Activated naive CD4-positive, alpha-beta T cell treated with anti-CD3 and anti-CD28 coated beads, Interleukin-2, amount 10 ng/mL, durations not matched to agents 7 days and 5 days (primary cell): ENCODE results near the gene TSEN54.

Source experiments
- CTCF ChIA-PET: fragments of 350-600 bp; sonication (Branson Sonifier 250); formaldehyde crosslinking; loops from one replicate; lab custom pipeline; 2021; ENCODE audit warnings: antibody characterized with exemption; lab: Charles Lee
- DNase-seq: peaks from one replicate; pipeline ENCODE4 v3.0.0-alpha.2; 2020
- H3K27ac Mint-ChIP-seq: one replicate; pipeline ENCODE4 v1.8.0; 2021; ENCODE audit warnings: mild to moderate bottlenecking, moderate library complexity, mixed read lengths
- H3K27me3 Mint-ChIP-seq: one replicate; pipeline ENCODE4 v1.8.0; 2021; ENCODE audit warnings: mild to moderate bottlenecking, mixed read lengths
- H3K36me3 Mint-ChIP-seq: one replicate; pipeline ENCODE4 v1.8.0; 2021; ENCODE audit warnings: mixed read lengths
- H3K4me1 Mint-ChIP-seq: one replicate; pipeline ENCODE4 v1.8.0; 2021; ENCODE audit warnings: mixed read lengths
- H3K4me3 Mint-ChIP-seq: one replicate; pipeline ENCODE4 v1.8.0; 2021; ENCODE audit warnings: mild to moderate bottlenecking, moderate library complexity, mixed read lengths
- H3K9me3 Mint-ChIP-seq: one replicate; pipeline ENCODE4 v1.8.0; 2021; ENCODE audit warnings: mixed read lengths

The TSEN54 gene

DNA sequence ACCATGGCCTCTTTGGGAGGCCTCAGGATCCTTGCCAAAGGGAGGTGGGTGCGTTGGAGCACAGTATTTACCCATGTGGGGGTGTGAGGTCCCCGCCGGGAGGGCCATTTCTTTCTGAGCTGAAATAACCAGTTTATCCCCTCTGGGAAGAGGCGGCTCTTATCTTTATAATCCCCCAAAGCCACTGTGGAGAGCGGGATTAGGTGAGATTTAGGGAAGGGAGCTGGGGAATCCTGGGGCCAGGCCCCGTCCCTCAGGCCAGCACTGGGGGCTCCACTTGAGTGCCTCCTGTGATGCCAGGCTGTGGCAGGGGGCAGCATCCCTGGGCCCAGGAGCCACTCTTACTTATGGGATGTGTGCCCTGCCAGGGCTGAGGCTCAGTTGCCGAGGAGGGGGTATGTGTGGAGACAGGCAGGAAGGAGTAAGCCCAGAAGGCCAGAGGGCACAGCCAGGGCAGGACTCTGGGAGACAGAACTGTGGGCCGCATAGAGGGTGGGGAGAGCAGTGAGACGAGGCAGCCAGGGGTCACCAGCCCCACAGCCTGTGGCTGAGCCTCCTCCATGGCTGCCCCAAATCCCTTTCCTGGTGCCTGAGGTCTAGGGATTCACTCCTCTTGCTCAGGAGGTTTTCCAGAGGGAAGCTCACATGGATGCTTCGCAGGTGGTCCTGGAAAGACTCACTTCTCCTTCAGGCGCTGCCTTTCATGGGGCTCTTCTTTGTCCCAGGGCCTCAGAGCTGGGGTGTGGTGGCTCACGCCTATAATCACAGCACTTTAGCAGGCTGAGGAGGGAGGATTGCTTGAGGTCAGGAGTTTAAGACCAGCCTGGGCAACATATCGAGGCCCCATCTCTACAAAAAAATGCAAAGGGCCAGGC lies 34.9 kb upstream of the TSEN54 start:
- Mint-ChIP-seq H3K36me3 (peaks cover 10% of the 10 kb centered on the region), H3K4me1 (peaks cover 7% of the 10 kb centered on the region), H3K4me3 (no peak overlapping the region), H3K9me3 (no peaks in the 10 kb centered on the region), H3K27me3 (no peaks in the 10 kb centered on the region), H3K27ac (no peak overlapping the region)
- no peak for DNase-seq
- CTCF ChIA-PET: no interaction called here

DNA sequence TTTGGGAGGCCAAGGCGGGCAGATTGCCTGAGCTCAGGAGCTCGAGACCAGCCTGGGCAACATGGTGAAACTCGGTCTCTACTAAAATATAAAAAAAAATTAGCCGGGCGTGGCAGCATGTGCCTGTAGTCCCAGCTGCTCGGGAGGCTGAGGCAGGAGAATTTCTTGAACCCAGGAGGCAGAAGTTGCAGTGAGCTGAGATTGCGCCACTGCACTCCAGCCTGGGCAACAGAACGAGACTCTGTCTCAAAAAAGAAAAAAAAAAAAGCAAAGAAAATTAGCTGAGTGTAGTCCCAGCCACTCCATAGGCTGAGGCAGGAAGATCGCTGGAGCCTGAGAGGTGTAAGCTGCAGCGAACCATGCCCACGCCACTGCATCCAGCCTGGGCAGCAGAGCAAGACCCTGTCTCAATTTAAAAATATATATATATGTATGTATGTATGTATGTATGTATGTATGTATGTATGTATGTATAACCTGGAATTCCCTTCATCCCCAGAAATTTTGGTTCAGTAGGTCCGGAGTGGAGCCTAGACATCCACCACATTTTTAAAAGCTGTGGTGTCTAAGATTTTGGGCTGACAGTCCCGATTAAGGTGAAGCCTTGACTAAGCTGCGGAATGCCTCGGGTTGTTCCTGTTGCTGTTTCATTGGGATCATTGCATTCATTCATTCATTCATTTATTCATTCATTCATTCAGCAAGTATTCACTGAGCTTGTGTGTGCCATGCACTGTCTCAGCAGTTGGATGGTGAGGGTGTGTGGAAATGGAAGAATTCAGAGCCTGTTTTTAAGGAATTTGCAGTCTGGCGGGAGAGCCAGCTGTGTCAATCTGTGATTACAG lies 34.0 kb upstream of the TSEN54 start:
- DNase-seq: no peak
- Mint-ChIP-seq H3K4me1 (peaks cover 16% of the 10 kb centered on the region), H3K36me3 (peaks cover 14% of the 10 kb centered on the region), H3K9me3 (no peaks in the 10 kb centered on the region), H3K27ac (no peak overlapping the region), H3K27me3 (no peaks in the 10 kb centered on the region), H3K4me3 (no peak overlapping the region)
- CTCF ChIA-PET: no interaction called here

DNA sequence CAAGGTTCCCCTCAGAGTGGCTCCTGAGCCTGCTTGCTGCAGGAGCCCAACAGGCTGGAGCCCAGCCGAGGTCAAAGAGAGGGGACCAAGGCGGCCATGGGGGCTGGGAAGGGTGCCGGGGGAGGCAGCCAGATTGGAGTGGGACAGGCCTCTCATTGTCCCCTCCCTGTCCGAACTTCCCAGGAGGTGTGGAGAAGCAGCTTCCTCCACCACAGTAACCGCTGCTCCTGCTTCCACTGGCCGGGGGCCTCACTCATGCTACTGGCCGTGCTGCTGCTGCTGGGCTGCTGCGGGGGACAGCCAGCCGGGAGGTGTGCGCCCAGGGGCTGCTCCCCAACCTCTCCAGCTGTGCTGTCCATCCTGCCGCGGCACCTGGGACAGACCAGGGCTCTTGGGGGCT lies 30.6 kb upstream of the TSEN54 start:
- no peak overlapping the region for H3K4me3 Mint-ChIP-seq
- H3K9me3 Mint-ChIP-seq: no peaks in the 10 kb centered on the region
- CTCF ChIA-PET: no interaction called here
- no peak overlapping the region for H3K27ac Mint-ChIP-seq
- no peak for DNase-seq
- H3K36me3 Mint-ChIP-seq: peaks cover 17% of the 10 kb centered on the region
- peaks cover 29% of the 10 kb centered on the region for H3K4me1 Mint-ChIP-seq
- no peaks in the 10 kb centered on the region for H3K27me3 Mint-ChIP-seq

DNA sequence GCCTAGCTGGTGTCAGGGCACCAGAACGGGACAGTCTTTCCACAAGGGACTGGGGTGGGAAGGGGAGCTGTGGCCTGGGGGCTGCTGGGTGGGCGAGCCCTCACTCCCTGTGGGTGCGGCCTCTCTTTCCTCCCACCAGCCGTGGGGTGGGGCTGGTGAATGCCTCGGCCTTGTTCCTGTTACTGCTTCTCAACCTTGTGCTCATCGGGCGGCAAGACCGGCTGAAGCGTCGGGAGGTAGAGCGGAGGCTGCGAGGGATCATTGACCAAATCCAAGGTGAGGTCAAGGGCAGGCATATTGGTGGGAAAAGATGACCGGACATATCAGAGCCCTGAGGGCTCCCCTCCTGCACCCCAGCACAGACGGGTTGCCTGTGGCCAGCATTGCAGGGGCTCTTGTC lies 30.2 kb upstream of the TSEN54 start:
- no peak overlapping the region for H3K4me3 Mint-ChIP-seq
- H3K36me3 Mint-ChIP-seq: peaks cover 17% of the 10 kb centered on the region
- CTCF ChIA-PET: interaction anchor here (1.2 to 1.8 kb wide), 2 partner anchors 30 to 59 kb away, joined by 4 read pairs; partner anchors contain the start of gene TMEM94
- peaks cover 29% of the 10 kb centered on the region for H3K4me1 Mint-ChIP-seq
- no peak for DNase-seq
- H3K27me3 Mint-ChIP-seq: no peaks in the 10 kb centered on the region
- no peaks in the 10 kb centered on the region for H3K9me3 Mint-ChIP-seq
- H3K27ac Mint-ChIP-seq: peak overlapping the region; percentile 93

DNA sequence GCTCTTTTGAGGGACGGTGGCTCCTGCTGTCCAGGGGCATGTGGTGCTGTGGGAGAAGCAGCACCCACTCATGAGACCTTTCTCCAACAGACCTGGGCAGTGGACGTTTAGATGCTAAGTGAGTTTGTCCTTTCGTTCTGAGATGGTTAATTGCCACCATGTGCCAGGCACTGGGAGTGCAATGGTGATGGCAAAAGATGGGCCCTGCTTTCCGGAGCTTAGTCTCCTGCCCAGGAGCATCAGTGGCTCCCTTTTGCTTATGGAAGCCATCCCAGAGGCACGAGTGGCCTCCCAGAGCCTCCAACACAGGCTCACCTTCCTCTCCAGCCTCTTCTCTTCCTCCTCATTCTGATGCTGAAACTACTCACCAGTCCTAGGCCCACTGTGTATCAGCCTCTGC lies 29.4 kb upstream of the TSEN54 start:
- Mint-ChIP-seq H3K4me1 (peaks cover 29% of the 10 kb centered on the region), H3K4me3 (peak overlapping the region; percentile 19)
- CTCF ChIA-PET: interaction anchor here (1.2 to 1.8 kb wide), 4 partner anchors 9 to 60 kb away, joined by 3 to 4 read pairs (median 4); partner anchors contain the start of gene TMEM94

DNA sequence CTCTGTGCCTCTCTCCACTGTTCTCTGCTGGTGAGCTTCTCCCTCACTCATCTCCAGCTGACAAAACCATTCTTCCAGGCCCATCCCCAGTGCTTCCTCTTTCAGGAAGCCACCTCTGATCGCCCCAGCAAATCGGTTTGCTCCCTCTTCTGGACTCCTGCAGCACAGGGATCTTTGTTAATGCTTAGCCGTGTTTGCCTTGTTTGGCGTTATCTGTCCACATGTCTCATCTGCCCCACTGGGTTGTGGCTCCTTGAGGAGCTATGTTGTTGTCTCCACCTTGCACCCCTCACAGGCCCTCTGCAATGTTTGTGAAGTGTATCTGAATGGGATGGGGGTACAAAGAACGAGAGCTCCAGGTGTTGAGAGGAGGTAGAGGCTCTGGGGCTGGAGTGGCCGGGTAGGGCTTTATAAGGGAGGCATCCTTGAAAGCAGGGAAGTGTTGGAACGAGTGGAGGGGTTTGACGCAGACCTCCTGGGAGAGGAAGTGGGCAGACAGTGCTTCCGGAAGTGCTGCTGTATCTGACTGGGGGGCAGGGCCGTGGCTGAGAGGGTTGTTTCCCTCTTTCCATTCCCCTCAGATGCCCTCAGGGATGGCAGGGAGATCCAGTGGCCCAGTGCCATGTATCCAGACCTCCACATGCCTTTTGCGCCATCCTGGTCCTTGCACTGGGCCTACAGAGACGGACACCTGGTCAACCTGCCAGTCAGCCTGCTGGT lies 28.8 kb upstream of the TSEN54 start:
- Mint-ChIP-seq H3K36me3 (peaks cover 20% of the 10 kb centered on the region), H3K4me3 (peak overlapping the region; percentile 19), H3K4me1 (peaks cover 29% of the 10 kb centered on the region), H3K9me3 (no peaks in the 10 kb centered on the region), H3K27me3 (no peaks in the 10 kb centered on the region), H3K27ac (peak overlapping the region; percentile 93)
- DNase-seq: peak; percentile 75
- CTCF ChIA-PET: interaction anchor here (1.0 to 1.8 kb wide), 5 partner anchors 8 to 60 kb away, joined by 3 to 7 read pairs (median 4); partner anchors contain the start of gene TMEM94

More for the DNA sequence above, 29.4 kb upstream of the TSEN54 start:
- no peak for DNase-seq
- Mint-ChIP-seq H3K9me3 (no peaks in the 10 kb centered on the region), H3K27me3 (no peaks in the 10 kb centered on the region), H3K27ac (peak overlapping the region; percentile 93), H3K36me3 (peaks cover 18% of the 10 kb centered on the region)

DNA sequence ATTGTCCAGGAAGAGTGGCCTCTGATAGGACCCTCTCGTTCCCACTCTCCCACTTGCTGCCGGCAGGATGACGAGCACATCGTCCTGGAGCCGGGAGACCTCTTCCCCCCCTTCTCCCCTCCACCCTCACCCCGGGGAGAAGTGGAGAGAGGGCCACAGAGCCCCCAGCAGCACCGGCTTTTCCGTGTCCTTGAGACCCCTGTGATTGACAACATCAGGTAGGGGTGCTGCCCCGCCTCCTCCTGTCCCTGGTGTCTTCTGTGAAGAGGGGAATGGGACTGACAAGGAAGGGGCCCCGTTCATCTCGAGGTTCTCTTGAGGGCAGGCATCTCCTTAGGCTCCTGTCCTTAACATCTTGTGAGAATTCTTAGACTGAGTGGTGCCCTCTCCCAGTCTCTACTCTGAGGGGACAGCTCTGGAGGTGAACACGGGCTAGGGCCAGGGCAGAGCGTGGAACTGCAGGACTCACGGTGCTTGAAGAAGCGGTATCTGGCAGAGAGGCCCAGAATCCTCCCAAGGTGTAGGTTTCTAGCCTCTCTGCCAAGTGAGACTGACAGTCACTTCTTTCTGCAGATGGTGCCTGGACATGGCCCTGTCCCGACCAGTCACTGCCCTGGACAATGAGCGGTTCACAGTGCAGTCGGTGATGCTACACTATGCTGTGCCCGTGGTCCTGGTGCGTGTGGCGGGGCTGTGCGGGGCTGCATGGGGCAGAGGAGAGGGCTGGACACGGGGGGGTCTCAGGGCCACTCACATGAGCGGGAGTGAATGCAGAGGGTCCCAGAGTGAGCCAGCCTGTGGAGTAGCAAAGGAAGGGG lies 27.4 kb upstream of the TSEN54 start:
- H3K4me1 Mint-ChIP-seq: peaks cover 29% of the 10 kb centered on the region

DNA sequence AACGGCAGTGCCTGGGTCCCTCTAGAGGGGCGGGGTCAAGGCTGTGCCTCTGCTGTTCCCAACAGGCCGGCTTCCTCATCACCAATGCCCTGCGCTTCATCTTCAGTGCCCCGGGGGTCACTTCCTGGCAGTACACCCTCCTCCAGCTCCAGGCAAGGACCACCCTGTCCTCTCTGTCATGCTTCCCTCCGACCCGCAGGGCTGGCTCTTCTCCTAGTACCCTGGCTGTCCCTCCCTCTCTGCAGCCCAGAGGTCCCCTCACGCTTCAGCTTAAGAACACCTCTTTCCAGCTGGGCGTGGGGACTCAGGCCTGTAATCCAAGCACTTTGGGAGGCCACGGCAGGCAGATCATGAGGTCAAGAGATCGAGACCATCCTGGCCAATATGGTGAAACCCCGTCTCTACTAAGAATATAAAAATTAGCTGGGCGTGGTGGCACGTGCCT lies 26.8 kb upstream of the TSEN54 start:
- H3K36me3 Mint-ChIP-seq: peaks cover 25% of the 10 kb centered on the region
- H3K27me3 Mint-ChIP-seq: no peaks in the 10 kb centered on the region
- no peaks in the 10 kb centered on the region for H3K9me3 Mint-ChIP-seq
- H3K27ac Mint-ChIP-seq: peak overlapping the region; percentile 15
- DNase-seq: no peak
- H3K4me1 Mint-ChIP-seq: peaks cover 29% of the 10 kb centered on the region
- H3K4me3 Mint-ChIP-seq: no peak overlapping the region
- CTCF ChIA-PET: no interaction called here

More for the DNA sequence above, 27.4 kb upstream of the TSEN54 start:
- Mint-ChIP-seq H3K36me3 (peaks cover 25% of the 10 kb centered on the region), H3K27me3 (no peaks in the 10 kb centered on the region), H3K4me3 (no peak overlapping the region), H3K9me3 (no peaks in the 10 kb centered on the region), H3K27ac (peak overlapping the region; percentile 76)
- CTCF ChIA-PET: interaction anchor here (0.6 to 1.4 kb wide), 2 partner anchors 7 to 834 kb away, joined by 3 read pairs; no protein-coding TSS in a partner anchor
- no peak for DNase-seq

DNA sequence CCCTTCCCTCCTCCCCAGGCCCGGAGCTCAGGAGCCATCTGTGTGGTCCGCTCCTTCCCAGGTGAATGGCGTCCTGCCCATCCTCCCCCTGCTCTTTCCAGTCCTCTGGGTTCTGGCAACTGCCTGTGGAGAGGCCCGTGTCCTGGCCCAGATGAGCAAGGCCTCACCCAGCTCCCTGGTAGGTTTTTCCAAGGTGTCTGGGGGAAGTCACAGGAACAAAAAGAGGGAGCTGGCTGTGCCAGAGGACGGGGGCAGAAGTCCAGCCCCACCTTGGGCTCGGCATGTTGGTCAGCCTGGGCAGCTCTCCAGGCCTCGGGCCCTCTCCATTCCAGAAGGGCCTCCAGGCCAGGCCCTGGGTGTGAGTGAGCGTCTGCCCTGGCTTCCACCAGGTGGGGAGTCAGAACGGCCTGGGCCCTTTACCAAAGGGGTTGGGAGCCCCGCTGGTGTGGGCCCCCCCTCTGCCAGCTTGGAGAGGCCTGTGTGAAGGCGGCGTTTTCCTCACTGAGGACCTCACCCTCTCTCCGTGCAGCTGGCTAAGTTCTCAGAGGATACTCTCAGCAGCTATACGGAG lies 26.1 kb upstream of the TSEN54 start:
- H3K36me3 Mint-ChIP-seq: peaks cover 23% of the 10 kb centered on the region
- H3K27ac Mint-ChIP-seq: peak overlapping the region; percentile 68
- H3K4me3 Mint-ChIP-seq: no peak overlapping the region
- DNase-seq: no peak
- H3K9me3 Mint-ChIP-seq: no peaks in the 10 kb centered on the region
- H3K4me1 Mint-ChIP-seq: peaks cover 27% of the 10 kb centered on the region
- CTCF ChIA-PET: no interaction called here
- no peaks in the 10 kb centered on the region for H3K27me3 Mint-ChIP-seq

DNA sequence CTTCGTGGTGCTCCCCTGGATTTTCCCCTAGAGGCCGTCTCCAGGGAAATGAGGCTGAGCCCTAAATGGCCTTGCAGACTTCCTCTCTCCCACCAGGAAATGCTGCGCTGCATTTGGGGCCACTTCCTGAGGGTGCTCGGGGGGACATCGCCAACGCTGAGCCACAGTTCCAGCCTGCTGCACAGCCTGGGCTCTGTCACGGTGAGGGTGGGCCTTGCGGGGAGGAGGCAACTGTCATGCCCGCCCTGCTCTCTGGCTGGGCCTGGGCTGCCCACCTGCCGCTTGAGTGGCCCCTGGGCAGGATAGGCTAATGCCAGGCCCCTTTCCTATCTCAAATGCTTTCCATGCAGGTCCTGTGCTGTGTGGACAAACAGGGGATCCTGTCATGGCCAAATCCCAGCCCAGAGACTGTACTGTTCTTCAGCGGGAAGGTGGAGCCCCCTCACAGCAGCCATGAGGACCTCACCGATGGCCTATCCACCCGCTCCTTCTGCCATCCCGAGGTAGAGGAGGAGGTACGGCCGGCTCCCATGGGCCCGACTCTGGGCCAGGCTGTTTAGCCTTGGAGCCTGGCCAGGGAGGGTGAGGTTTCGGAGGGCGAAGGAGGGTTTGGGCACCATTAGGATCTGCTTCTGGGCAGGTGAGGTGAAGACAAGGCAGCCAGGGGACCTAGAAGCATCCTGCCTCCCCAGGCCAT lies 25.2 kb upstream of the TSEN54 start:
- DNase-seq: no peak
- Mint-ChIP-seq H3K27ac (no peak overlapping the region), H3K9me3 (no peaks in the 10 kb centered on the region), H3K4me3 (no peak overlapping the region), H3K36me3 (peaks cover 27% of the 10 kb centered on the region), H3K27me3 (no peaks in the 10 kb centered on the region), H3K4me1 (peaks cover 26% of the 10 kb centered on the region)
- CTCF ChIA-PET: no interaction called here

DNA sequence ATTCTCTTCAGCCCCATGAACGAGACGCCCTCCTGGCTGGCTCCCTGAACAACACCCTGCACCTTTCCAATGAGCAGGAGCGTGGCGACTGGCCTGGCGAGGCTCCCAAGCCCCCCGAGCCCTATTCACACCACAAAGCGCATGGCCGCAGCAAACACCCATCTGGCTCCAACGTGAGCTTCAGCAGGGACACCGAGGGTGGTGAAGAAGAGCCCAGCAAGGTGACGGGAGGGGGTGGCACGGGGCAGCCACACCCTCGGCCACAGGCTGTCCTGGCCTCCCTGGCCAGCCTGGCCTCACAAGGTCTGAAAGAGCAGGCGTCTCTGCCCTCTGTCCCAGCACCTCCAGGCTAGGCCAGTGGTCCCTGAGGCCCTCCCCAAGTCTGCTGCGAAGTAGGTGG lies 24.6 kb upstream of the TSEN54 start:
- Mint-ChIP-seq H3K4me1 (peaks cover 20% of the 10 kb centered on the region), H3K4me3 (no peak overlapping the region), H3K9me3 (no peaks in the 10 kb centered on the region), H3K27me3 (no peaks in the 10 kb centered on the region), H3K36me3 (peaks cover 23% of the 10 kb centered on the region), H3K27ac (no peak overlapping the region)
- DNase-seq: no peak
- CTCF ChIA-PET: no interaction called here

DNA sequence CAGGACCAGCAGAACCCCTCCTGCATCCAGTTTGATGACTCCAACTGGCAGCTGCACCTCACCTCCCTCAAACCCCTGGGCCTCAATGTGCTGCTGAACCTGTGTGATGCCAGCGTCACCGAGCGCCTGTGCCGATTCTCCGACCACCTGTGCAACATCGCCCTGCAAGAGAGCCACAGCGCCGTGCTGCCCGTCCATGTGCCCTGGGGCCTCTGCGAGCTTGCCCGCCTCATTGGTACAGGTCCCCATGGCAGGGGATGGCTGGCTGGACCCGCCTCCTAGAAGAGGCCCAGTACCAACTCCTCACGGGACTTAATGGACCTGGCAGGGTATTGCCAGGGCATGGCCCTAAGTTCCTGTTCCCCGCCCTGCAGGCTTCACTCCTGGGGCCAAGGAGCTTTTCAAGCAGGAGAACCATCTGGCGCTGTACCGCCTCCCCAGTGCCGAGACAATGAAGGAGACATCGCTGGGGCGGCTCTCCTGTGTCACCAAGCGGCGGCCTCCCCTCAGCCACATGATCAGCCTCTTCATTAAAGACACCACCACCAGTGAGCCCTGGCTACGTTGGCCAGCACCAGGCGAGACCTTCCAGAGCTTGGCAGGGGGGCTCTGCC lies 23.7 kb upstream of the TSEN54 start:
- peaks cover 13% of the 10 kb centered on the region for H3K4me1 Mint-ChIP-seq
- no peaks in the 10 kb centered on the region for H3K27me3 Mint-ChIP-seq
- no peaks in the 10 kb centered on the region for H3K9me3 Mint-ChIP-seq
- peaks cover 20% of the 10 kb centered on the region for H3K36me3 Mint-ChIP-seq
- CTCF ChIA-PET: no interaction called here
- H3K27ac Mint-ChIP-seq: no peak overlapping the region
- no peak for DNase-seq
- H3K4me3 Mint-ChIP-seq: no peak overlapping the region
